Myocyte (in vitro differentiated cells): ENCODE measurements around the gene SLC25A12. TPM values are rescaled to one million over a fixed set of nuclear protein-coding genes. Genes with fewer than 3 reads are reported as not detected.
"Not testable (repeated sequence)": the region's sequence is repeated elsewhere in the genome, so short reads cannot be mapped to it uniquely, and the experiment has no call there.

Experiments
- DNase-seq: peaks from one replicate; pipeline ENCODE4 v3.0.0-alpha.2; 2012; ENCODE audit warnings: low read depth
- polyA plus RNA-seq: library from polyadenylated mRNA; unstranded; fragments of >200 nt; gene quantifications from one replicate; pipeline ENCODE4 v1.2.1, GENCODE V29; 2012; ENCODE audit warnings: missing spikeins
- total RNA-seq: library from RNA; depleted of rRNA; stranded (reverse); fragments of >200 nt; gene quantifications from 2 replicates; pipeline ENCODE4 v1.2.3, GENCODE V29; 2014

The SLC25A12 gene, protein sequence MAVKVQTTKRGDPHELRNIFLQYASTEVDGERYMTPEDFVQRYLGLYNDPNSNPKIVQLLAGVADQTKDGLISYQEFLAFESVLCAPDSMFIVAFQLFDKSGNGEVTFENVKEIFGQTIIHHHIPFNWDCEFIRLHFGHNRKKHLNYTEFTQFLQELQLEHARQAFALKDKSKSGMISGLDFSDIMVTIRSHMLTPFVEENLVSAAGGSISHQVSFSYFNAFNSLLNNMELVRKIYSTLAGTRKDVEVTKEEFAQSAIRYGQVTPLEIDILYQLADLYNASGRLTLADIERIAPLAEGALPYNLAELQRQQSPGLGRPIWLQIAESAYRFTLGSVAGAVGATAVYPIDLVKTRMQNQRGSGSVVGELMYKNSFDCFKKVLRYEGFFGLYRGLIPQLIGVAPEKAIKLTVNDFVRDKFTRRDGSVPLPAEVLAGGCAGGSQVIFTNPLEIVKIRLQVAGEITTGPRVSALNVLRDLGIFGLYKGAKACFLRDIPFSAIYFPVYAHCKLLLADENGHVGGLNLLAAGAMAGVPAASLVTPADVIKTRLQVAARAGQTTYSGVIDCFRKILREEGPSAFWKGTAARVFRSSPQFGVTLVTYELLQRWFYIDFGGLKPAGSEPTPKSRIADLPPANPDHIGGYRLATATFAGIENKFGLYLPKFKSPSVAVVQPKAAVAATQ
- 25.3 and 32.3 TPM in 2 replicates for total RNA-seq
- polyA plus RNA-seq, result 13.6 TPM

DNA sequence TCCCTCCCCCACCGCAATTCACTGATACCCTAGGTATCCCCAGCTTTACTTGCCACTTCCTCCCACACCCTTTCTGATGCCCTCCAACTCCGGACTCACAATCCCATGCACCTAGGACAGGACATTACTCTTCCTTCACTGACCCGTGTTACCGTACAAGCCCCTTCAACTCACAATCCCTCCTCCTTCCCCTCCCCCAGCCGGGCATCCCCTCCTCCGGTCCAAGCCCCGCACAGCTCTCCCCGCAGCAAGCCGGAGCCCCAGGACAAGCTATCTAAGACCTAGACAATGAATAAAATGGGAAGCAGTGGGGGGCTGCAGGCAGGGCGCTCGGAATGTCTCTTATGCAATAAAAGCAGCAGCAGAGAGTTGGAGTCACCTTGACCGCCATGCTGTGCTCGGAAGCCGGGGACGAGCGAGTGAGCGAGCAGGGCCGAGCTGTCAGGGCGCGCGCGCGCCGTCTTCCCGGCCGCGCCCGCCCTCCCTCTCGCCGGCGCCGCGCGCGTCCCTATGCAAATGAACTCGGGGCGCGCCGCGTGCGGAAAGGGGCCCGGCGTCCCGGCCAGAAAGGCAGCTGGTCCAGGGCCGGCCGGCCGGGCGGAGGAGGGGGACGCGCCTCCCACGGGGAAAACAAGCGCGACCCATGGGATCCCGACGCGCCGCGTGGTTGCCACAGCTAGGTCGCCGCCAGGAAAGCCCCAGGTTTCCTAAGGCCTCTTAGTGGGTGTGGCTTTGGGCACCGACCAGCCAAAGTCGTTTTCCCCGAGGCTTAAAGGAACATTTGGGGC, at the start of gene SLC25A12:
TSS of gene SLC25A12 (minus strand) at position 421 of the 788 bp plus-strand sequence. CDS start at position 391, 30 bp downstream.
- DNase-seq, result peak; percentile 91

- DNase-seq, result no peak
Observed at GRCh38 chr2:171941316-171941699, 47.3 kb upstream of the SLC25A12 start.

DNA sequence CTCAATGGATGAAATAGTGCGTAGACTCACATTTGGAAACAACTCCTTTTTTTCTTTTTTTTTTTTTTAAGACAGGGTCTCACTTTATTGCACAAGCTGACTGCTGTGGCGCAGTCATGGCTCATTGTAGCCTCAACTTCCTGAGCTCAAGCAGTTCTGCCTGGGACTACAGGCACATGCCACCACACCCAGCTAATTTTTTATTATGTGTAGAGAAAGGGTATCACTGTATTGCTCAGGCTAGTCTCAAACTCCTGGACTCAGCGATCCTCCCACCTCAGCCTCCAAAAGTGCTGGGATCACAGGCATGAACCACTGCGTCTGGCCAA, 45.7 kb upstream of the SLC25A12 start:
- no peak for DNase-seq

GRCh38 chr2:171939058-171939742, 45.2 kb upstream of the SLC25A12 start:
- DNase-seq, result no peak

- DNase-seq, result no peak
Observed at GRCh38 chr2:171930385-171930784, 36.3 kb upstream of the SLC25A12 start.

GRCh38 chr2:171924170-171924942, 30.3 kb upstream of the SLC25A12 start:
- DNase-seq, result no peak

DNA sequence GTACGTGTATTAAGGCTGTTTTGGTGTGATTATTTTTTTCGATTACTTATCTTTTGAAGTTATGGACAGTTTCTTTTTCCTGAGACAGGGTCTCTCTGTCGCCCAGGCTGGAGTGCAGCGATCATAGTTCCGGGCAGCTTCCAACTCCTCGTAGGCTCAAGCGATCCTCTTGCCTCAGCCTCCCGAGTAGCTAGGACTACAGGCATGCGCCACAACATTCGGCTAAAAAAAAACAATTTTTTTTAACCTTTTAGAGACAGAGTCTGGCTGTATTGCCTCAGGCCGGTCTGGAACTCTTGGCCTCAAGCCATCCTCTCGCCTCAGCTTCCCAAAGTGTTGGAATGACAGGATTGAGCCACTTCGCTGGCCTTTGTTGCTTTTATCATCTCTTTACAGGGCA, 29.2 kb upstream of the SLC25A12 start:
- DNase-seq, result peak; percentile 35

- peak; percentile 98 for DNase-seq
Observed at GRCh38 chr2:171922230-171923022, 28.4 kb upstream of the SLC25A12 start, which contains the start of gene HAT1. Gene HAT1, plus strand, starts transcription at chr2:171922461. Its CDS starts 40 bp downstream, at chr2:171922501.

DNA sequence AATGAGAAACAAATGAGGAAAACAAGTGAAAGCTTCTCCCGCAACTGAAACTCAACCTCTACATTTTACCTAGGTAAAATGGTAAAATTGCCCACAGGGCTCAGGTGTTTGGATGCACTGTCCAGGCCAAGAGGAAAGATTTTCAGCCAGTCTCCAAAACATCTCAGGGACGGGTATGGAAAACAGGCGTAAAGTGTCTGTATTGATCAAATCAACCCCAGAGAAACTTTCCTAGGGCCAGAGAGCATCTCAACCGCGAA, 27.9 kb upstream of the SLC25A12 start:
- no peak for DNase-seq

DNA sequence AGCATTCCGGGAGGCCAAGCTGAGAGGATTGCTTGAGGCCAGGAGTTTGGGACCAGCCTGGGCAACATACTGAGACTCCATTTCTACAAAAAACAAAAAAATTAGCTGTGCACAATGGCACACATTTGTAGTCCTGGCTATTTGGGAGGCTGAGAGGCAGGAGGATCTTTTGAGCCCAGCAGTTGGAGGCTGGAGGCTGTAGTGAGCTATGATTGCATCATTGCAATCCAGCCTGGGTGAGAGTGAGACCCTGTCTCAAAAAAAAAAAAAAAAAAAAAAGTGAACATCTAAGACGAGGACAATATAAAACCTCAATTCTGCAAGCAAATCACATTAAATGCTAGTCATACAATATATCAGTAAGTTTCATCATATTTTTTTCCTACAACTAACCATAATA, 25.4 kb upstream of the SLC25A12 start:
- no peak for DNase-seq

DNA sequence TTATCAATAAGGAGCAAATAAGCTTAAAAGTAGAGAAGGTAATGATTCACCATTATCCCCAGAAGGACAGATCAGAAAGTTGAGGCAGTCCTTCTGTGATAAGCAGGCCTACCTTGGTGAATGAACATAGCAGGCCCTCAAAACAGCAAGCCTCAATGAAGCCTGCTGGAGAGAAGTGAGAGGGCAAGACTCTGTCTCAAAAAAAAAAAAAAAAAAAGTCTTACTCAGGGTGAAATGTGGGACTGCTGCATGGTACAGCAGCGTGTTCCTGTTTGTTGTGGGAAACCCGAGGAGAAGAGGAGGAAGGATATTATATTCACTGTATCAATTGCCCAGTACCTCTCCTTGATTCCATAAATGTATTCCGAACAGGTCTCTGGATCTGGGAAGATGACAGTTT, 19.5 kb upstream of the SLC25A12 start:
- no peak for DNase-seq

GRCh38 chr2:171910494-171910893, 16.4 kb upstream of the SLC25A12 start:
- no peak for DNase-seq

DNA sequence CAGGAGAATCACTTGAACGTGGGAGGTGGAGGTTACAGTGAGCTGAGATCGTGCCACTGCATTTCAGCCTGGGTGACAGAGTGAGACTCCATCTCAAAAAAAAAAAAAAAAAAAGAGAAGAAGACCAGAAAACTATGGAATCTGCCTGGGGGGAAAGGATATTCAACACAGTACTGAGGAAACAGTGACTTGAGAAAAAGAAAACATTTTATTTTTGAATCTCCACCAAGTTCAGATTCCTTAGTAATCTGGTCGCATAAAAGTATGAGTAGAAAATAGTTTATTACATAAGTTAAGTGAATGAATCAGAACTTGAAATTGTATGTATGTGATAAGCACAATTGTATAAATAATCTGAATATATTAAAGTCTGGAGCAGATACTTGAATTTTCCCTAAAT, 15.2 kb upstream of the SLC25A12 start:
- no peak for DNase-seq

DNA sequence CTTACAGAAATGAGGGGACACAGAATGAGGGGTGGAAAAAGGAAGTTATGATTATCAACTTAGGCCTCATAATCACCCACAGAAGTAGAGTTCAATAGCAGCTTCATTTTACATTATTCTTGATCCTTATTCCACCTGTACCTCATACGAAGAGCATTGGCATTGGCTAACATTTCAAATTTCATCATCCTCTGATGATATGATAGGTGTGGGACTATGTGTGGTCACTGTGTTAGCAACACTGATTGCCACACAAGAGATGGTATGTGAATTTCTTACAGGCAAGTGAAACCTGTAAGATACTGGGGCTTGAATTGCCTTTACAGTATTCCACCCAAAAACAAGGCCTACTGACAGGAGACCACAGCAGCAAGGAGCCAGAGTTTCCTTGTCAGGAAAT, 14.2 kb upstream of the SLC25A12 start:
- DNase-seq, result no peak

DNA sequence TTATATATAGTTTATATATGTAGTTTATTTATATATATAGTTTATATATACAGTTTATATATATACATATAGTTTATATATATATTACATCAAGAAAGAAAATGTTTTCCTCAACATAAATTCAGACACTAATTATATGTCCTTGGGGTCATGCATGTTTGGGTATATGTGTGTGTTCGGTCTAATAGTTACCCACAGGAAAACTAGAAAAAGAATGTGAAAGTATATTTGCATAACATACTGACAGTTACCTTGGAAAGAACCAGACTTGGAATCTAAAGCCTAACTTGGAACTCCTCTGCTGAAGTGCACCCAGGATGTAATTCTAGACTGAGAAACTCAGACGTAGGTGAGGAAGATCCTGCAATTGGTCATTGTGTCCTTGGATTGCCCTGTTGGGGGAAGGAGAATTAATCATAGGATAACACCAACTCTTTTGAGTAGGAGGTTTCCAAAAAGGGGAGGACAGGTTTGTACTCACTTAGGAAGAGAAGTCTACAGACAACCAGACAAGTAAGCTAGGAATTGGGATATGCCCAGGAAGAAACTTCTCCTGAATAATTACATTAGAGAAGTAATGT, 8.9 kb upstream of the SLC25A12 start:
- no peak for DNase-seq

DNA sequence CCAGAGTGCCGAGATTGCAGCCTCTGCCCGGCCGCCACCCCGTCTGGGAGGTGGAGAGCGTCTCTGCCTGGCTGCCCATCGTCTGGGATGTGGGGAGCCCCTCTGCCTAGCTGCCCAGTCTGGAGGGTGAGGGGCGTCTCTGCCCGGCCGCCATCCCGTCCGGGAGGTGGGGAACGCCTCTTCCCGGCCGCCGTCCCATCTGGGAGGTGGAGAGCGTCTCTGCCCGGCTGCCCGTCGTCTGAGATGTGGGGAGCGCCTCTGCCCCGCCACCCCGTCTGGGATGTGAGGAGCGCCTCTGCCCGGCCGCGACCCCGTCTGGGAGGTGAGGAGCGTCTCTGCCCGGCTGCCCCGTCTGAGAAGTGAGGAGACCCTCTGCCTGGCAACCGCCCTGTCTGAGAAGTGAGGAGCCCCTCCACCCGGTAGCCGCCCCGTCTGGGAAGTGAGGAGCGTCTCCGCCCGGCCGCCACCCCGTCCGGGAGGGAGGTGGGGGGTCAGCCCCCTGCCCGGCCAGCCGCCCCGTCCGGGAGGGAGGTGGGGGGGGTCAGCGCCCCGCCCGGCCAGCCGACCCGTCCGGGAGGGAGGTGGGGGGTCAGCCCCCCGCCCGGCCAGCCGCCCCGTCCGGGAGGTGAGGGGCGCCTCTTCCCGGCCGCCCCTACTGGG, 5.7 kb upstream of the SLC25A12 start:
- not testable (repeated sequence) for DNase-seq

DNA sequence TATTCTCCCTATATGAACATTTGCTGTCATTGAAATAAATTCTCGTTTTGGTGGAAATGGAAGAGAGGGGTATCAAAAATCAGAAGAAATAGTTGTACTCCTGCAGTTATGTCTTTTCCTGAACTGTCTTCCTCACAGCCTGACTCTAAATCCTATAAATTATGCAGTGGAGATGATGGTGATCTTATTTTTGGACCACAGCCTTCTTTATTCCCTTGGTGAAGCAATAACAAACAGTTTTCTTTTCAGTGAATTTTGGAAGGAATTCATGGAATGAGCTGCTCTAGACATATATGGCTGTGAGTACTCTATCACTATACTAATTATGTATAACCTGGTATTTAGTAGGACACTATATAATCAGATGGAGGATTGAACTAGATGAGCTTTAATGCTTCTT, 1.7 kb upstream of the SLC25A12 start:
- no peak for DNase-seq

GRCh38 chr2:171894612-171894947, 536 bp upstream of the SLC25A12 start:
- no peak for DNase-seq

DNA sequence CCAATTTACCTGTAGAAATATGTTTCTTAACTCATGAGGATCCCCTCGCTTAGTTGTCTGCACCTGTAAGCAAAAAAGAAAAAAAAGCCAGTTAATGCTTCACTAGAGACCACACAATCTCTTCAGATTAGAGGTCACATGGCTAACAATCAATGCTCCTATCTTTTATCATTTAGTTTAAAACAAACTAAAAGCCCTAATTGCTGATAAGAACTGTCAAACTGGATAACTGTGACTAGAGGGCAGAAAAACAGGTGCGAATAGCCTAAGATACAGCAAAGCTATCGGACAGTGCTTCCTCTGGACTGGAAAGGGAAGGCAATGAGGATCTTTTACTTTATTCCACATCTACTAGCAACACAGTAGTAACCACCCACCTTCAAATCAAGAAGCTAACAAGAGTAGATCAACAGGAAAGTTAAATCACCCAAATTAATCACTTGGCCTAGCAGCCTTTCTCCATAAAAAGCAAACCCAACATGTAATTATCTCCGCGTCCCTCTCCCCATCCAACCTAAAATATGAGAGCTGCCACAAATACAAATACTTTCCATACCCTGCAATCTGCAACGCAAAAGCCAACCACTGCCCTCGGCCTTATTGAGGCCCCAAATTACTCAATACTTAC, 734 bp downstream of the SLC25A12 start:
- DNase-seq, result no peak
